Stimulated activated CD8-positive, alpha-beta memory T cell treated with anti-CD3 and anti-CD28 coated beads, Interleukin-12 subunit alpha, Interleukin-12 subunit beta, amount 100 ng/mL, for 4 hours (primary cell): ENCODE measurements around the gene SPTBN1.

Experiments
- DNase-seq: peaks from one replicate; pipeline ENCODE4 v3.0.0-alpha.2; 2020; ENCODE audit warnings: low read depth

SPTBN1 gene

GRCh38 chr2:54434229-54434628 is 21.9 kb upstream of the SPTBN1 start:
- no peak for DNase-seq

DNA sequence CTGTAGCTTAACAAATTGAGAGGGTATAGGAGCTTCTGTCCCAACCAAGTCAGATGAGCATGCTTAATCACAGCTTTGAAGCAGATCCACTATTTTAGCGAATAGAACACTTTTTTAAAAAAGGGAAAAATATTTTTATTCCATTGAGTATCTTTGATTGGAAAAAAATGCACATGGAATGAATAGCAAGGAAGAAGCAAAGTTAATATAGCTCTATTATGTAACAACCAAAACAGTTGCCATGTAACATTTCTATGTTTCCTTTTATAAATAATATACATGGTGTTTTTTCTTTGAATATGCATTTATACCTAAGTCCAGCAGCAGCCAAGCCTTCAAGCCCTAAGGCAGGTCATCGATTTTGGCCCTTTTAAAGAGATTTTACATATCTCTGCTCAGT is 21.4 kb upstream of the SPTBN1 start:
- no peak for DNase-seq

- no peak for DNase-seq
Observed at GRCh38 chr2:54435325-54436226, 20.6 kb upstream of the SPTBN1 start.

- DNase-seq = no peak
Observed at GRCh38 chr2:54437588-54437987, 18.5 kb upstream of the SPTBN1 start.

- DNase-seq = no peak
Observed at GRCh38 chr2:54438271-54438670, 17.9 kb upstream of the SPTBN1 start.

DNA sequence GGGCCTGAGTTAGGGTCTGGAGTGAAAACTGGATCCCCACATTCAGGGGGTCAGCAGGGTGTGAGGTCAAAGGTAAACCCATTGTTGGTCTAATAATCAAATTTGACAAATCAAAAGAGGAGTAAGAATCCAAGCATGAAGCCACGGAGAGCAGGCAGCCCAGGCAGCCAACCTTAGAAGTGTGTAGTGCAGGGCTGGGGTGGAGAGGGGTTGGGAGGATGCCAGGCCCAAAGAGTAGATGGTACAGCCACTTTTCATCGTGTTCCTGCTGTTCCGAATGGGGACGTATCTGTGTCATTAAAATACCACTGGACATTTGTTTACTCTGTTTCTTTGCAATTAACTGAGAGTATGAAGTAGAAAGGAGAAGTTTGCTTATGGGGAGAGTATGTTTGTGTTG is 16.5 kb upstream of the SPTBN1 start:
- DNase-seq = no peak

DNA sequence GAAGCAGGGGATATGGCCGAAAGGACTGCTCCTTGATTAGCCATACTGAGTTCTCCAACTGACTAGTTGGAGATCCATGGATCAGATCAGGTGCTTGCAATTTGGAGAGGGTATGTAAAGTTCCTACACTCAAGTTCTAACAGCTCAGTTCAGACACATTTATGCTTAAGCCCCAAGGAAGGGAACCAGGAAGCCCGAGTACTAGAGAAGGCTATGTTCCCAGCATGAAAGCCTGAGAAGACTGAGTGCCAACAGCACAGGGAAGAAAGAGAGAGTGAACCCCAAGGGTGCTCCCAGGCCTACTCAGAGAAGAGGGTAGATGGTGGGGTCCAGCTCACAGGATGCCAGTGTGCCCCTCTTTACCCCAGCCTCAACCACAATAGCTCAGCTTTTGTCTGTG is 16.1 kb upstream of the SPTBN1 start:
- no peak for DNase-seq

GRCh38 chr2:54444503-54444902 is 11.6 kb upstream of the SPTBN1 start:
- DNase-seq = no peak

DNA sequence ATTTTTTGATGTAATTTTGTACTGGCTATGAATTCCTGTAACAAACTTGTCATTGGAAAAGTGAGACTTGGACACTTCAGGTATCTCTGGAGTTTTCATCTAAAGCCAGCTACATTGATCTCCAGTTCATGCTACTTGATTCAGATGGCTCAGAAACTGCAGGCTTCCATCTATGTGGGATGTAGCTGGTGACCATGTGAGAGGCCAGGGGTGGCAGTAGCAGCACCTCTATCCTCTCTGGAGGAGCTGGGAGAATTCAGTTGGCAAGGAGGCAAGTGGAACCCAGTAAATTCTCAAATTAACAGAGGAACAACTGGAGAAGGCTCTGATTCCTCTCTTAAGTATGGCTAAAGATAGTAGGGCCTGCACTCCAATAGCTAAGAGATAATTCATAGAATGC is 10.0 kb upstream of the SPTBN1 start:
- DNase-seq = no peak

DNA sequence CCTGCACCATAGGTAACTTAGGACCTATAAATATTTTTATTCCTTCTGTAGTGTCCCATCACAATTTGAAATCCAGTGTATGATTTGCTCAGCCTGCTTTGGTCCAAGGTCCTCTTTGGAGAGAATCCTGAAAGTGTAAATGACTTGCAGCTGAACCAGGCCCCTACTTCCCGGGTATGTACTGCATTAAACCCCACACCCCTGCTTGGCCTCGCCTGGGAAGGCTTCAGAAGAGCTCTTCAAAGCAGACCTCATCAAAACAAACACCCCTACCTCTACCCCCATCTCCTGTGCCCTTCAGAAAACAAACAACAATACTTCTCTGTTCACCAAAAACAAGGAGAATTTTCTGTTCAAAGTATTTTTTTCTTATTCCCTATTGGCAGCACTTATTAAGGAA is 9.5 kb upstream of the SPTBN1 start:
- no peak for DNase-seq

DNA sequence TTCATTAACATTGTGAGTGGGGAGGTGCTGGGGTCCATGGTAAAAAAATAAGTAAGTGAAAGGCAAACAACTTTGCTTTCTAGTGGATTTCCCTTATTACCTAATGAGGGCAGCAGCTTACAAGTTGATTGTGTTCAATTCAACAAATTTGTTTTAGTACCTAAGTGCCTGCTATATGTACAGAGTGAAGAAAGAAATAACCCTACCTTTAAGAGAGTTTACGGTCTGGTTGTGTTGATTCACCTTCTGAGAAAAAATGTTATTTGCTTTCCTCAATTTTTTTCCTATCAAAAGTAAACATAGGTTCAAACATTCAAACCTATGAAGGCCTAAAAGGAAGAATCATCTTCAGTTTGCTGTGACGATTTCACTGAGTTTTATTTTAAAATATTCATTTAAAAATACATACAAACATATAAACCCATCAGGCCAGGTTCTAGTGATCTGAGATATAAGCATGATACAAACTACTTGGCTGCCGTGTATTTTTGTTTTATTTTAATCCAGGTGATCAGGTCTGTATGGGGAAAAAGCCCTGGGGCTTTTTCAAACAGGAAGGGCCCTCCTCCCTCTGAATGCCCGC is 1.5 kb upstream of the SPTBN1 start:
- no peak for DNase-seq

DNA sequence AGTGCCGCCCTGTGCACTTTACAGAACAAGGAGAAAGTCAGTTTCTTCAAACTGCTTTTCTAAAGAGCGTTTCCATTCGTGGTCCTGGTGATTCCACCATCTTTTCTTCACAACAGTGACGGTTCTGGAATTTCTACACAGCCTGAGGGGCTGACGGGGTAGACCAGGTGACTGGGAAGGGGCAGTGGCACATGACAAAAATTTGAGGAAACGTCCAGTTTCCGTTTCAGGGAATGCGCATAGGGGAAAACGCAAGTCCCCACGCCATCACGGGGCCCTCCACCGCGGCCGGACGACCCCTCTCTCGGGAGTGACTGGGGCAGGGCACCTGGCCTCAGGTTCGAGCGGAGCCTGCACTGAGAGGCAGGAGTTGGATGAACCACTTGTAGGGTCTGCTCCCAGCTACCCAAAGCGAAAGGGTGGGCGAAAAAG is 980 bp upstream of the SPTBN1 start:
- no peak for DNase-seq

- DNase-seq = no peak
Observed at GRCh38 chr2:54456362-54456611, 160 bp downstream of the SPTBN1 start.

DNA sequence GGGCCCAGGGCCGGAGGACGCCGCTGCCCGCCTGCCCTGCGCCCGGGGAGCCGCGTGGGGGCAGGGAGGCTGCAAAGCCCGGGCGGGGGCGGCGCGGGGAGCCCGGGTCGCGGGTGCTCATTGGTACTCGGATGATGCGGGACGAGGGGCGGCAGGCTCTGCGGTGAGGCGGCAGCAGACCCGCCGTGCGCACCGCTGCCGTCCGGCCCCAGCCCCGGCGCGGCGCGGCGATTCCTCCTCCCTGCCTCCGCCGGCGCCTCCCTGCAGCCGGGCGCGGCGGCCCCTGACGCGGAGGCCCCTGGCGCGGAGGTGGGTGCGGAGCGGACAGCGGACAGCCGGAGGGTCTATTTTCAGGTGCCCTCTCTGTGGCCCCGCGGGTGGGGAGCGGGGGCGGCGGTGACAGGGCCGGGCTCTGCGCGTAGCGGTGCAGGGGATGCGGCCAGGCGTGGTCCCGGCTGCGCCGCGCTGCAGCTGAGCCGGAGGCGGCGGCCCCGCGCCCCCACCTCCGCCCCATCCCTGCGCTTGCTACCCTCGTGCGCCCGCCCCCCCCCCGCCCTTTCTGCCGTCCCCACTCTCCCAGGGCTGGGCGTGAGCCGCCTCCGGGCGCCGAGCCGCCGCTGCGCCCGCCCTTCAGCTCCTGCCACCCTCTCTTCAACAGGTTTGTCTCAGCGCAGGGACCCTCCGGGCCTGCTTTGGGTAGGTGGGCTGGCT is 640 bp downstream of the SPTBN1 start:
- no peak for DNase-seq

DNA sequence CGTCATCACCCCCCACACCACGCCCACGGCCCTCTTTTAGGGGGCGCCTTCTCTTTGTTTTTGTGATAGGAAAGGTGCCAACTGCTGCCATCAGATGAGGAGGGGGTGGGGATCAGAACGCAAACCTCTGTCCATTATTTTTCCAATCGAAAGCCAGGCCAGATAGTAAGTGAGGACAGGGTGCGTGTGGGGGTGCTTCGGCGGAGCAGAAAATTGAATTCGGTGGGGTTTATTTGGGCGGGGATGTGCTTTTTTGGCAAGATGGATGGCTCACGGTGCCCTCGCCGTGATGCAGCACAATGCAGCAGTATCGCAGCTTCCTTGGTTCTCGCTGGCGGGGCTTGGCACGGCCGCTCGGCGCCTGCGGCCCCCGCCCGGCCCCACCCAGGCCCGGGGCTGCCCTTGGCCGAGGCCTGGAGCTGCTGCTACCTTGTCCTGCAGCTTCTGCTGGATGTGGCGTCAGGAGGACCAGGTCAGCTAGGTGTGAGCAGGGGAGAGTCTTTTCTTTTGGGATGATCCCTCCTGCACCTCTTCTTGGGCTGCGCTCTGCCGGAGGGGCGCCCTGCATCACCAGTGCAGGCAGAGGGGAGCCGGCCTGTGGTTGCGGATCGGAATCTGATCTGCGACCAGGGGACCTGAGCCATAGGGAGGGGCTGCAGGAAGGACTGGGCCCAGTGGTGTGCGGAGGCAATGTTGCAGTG is 1.3 kb downstream of the SPTBN1 start:
- no peak for DNase-seq

DNA sequence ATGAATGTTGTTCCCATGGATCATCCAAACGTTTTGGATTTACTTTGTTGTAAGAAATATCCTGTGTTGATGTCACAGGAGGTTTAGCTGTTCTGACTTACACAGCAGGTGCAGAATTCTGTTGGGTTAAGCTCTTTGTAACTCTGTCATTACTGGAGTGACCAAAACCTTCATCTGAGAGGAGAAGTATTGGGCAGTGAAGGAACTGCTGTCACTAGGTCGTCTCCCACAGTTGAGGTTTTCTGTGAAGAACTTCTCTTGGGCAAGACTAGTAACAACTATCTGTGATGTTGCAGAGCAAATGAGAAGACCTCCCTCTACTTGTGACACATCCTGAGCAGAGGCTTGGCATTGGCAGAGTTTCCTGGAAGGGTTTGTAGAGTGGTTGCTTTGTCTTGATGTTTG is 2.9 kb downstream of the SPTBN1 start:
- DNase-seq = no peak

GRCh38 chr2:54461261-54461660 is 5.1 kb downstream of the SPTBN1 start:
- no peak for DNase-seq

GRCh38 chr2:54464341-54464740 is 8.2 kb downstream of the SPTBN1 start:
- no peak for DNase-seq

DNA sequence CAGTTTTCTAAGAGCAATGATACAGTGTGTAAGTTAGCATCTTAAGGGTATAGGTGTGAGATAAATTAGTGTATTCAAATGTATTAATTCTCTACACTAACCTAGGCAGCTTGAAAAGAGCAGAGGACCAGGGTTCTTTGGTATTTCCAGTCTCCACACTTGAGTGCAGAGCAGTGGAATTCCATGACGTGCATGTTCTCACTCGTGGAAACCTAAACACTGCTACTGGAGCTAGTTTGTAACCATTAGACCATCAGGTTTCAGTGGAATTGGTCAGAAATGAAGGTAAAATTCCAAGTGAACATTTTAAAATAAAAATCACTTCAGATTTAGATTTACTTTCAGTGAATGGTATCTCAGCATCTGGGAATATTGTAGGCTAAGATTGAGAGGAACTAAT is 9.0 kb downstream of the SPTBN1 start:
- DNase-seq = no peak

DNA sequence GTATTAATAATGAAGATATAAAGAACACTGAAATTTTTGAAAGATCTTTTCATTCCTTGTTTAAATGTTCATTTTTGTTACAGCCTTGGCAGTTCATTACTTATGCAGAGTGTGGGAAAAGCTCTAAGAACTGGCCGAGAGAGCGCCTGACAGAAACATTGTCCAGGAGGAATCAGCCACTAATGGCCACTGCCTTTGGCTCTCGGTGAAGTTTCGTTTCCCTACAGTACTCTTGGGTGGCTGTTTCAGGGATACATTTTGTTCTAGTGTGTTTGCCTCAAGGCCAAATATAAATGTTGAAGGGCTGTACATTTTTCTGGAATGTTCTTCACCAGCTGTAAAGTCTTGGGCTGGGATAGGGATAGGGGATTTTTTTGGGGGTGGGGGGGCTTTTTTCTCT is 10.7 kb downstream of the SPTBN1 start:
- DNase-seq = no peak

- DNase-seq = no peak
Observed at GRCh38 chr2:54468673-54469072, 12.5 kb downstream of the SPTBN1 start.

DNA sequence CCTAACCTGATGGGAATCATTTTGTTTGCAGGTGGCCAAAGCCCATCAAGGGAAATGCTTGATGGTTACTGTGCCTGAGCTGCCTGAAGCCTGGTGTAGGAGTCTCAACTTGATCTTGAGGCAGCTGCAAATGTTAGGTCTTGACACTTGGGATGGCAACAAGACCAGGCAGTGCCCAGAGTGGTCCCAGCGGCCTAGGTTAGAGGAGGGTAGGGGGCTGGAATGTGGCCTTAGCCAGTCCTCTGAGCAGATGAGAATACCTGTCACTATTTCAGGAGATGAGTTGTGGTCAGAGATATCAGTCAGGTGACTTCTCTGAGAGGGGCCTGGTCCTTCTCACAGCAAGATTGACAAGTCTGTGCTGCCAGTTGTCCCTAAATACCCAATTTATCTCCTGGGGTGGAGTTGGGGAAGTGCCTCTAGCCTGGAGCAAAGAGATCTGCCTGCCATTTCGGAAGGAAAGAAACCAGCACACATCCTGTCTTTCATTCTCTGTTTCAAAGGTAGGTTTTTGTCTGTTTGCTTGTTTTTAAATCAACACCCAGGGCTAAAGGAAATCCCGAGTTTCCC is 13.4 kb downstream of the SPTBN1 start:
- DNase-seq = no peak
